Thymus (tissue), 11 donors: ENCODE measurements around the gene CDYL2. TPM values are rescaled to one million over a fixed set of nuclear protein-coding genes. Genes with fewer than 3 reads are reported as not detected.

Source experiments
- DNase-seq, 9 donors: peaks; one replicate each; pipeline ENCODE4 v3.0.0-alpha.2; 2013; ENCODE audit warnings: low spot score in 9 of 9, low read depth in 6 of 9, missing footprints in 1 of 9
- H3K27ac ChIP-seq, 2 donors: one replicate each; pipeline ENCODE4 v1.5.1; 2013; ENCODE audit warnings: control low read depth in 1 of 2, low read depth in 1 of 2, low read length in 1 of 2, mild to moderate bottlenecking in 1 of 2, moderate library complexity in 1 of 2
- H3K27me3 ChIP-seq, 2 donors: one replicate each; pipeline ENCODE4 v1.5.1; 2013; ENCODE audit warnings: low read length in 1 of 2; ENCODE audit not compliant: control insufficient read depth in 2 of 2, insufficient read depth in 1 of 2
- H3K36me3 ChIP-seq, 2 donors: one replicate each; pipeline ENCODE4 v1.5.1; 2013; ENCODE audit warnings: low read length in 1 of 2, mild to moderate bottlenecking in 1 of 2, moderate library complexity in 1 of 2; ENCODE audit not compliant: control insufficient read depth in 2 of 2, insufficient read depth in 2 of 2
- H3K4me1 ChIP-seq, 2 donors: one replicate each; pipeline ENCODE4 v1.5.1; 2013; ENCODE audit warnings: low read length in 2 of 2; ENCODE audit not compliant: control insufficient read depth in 2 of 2, insufficient read depth in 2 of 2
- H3K4me3 ChIP-seq, 2 donors: one replicate each; pipeline ENCODE4 v1.5.1; 2013; ENCODE audit warnings: low read length in 2 of 2, control low read depth in 1 of 2, mild to moderate bottlenecking in 1 of 2
- H3K9me3 ChIP-seq, 2 donors: one replicate each; pipeline ENCODE4 v1.5.1; 2013; ENCODE audit warnings: low read length in 1 of 2, mild to moderate bottlenecking in 1 of 2; ENCODE audit not compliant: control insufficient read depth in 2 of 2, insufficient read depth in 1 of 2
- WGBS: extraction: QIAGEN DNeasy Blood & Tissue Kit; methylation state at CpG from one replicate; pipeline ENCODE4 v1.1.7; 2013; 5-methylcytosine and 5-hydroxymethylcytosine counted together
- polyA plus RNA-seq: library from polyadenylated mRNA; stranded (reverse); fragments of 200-250 nt; gene quantifications from one replicate; pipeline ENCODE4 v1.2.3, GENCODE V29; 2013
- total RNA-seq: library from RNA; stranded (reverse); fragments of 120-200 nt; gene quantifications from one replicate; pipeline ENCODE4 v1.2.4, GENCODE V29; 2013
- donor health status: healthy.

The CDYL2 gene
- total and polyA plus RNA-seq, 2 donors, result 2.0 to 2.6 TPM

DNA sequence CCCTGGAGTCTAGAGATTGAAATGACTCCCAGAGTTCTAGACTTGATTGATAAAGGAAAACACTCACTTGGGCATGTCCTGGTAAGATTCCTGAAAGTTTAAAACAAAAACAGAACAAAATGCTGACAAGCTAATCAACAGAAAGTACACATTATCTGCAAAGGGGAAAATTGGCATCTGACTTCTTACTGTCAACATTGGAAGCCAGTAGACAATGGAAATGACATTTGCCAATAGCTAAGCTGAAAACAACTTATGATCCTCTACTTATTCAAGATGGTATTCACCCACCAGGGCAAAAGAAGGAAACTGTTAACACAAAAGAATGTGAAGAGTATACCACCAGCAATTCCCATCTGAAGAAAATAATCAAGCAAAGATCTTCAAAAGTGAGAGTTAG is 36.8 kb upstream of the CDYL2 start:
- no peaks in the 10 kb centered on the region for H3K9me3 ChIP-seq
- H3K27ac ChIP-seq, result no peak overlapping the region
- H3K36me3 ChIP-seq, result no peaks in the 10 kb centered on the region
- no peaks in the 10 kb centered on the region for H3K27me3 ChIP-seq
- H3K4me1 ChIP-seq, result no peaks in the 10 kb centered on the region
- no peak overlapping the region for H3K4me3 ChIP-seq
- no peak for DNase-seq

DNA sequence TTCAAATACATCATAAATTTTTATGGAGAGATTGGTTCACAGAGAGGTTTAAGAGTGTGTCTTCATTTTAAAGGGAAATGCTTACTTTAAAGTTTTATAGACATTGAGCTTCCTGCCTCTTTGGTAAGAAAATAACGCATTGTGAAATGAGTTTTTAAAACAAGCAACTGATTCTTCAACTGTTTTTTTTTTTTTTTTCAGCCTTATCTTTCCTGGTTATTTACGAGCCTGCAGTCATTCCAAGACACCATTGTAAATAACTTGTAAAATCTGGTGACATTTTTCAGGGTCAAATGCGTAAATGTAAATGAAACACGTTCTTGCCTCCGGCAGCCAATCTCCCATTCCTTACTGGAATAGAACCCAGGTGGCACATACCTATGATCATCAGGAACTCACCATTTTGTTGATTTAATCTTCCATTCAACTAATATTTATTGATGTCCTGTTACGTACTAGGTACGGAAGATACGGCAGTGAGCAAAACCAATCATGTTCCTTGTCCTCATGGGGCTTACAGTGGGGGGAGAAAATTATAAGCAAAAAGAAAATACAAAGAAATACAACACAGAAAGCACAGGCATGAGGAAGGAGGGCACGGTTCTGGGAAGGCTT is 33.2 kb upstream of the CDYL2 start:
- no peaks in the 10 kb centered on the region for H3K4me1 ChIP-seq
- no peaks in the 10 kb centered on the region for H3K9me3 ChIP-seq
- H3K36me3 ChIP-seq, result no peaks in the 10 kb centered on the region
- WGBS, result 90% methylated on average over 9 of the region's 9 CpGs
- no peak overlapping the region for H3K4me3 ChIP-seq
- no peak overlapping the region for H3K27ac ChIP-seq
- no peaks in the 10 kb centered on the region for H3K27me3 ChIP-seq
- DNase-seq, result no peak

DNA sequence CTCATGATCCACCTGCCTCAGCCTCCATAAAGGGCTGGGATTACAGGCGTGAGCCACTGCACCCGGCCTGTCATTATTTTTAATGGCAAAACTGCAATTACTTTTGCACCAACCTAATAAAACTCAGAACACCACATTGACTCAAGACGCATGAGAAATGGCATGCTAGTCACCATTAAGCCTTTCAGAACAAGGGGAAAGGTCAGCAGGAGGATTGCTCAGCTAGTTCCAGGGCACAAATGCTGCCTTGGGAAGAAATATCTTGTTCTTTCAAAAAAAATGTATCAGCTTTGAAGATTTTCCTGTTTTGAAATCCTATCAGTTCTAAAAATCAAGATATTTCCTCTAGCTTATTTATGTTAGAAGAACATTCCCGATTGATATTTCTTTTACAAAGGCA is 32.4 kb upstream of the CDYL2 start:
- DNase-seq, result no peak
- Histone ChIP-seq H3K4me3 (no peak overlapping the region), H3K27me3 (no peaks in the 10 kb centered on the region), H3K4me1 (no peaks in the 10 kb centered on the region), H3K9me3 (no peaks in the 10 kb centered on the region), H3K36me3 (no peaks in the 10 kb centered on the region), H3K27ac (no peak overlapping the region)
- WGBS, result 77% methylated on average over 4 of the region's 4 CpGs

DNA sequence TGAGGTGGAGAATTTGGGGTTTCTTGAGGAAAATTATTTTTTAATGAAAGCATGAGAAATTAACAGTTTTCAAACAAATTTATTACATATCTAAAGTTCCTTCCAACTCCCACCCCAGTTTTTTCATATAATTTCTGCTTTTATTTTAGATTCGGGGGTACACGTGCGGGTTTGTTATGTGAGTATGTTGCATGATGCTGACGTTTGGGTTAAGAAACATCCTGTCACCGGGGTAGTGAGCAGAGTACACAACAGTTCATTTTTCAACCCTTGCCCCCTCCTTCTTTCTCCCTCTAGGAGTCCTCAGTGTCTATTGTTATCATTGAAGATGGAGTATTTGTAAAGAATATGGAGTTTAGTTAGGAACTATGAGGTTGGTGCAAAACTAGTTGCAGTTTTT is 31.8 kb upstream of the CDYL2 start:
- DNase-seq, result no peak
- H3K27me3 ChIP-seq, result no peaks in the 10 kb centered on the region
- WGBS, result 90% methylated on average over 5 of the region's 5 CpGs
- H3K27ac ChIP-seq, result no peak overlapping the region
- no peaks in the 10 kb centered on the region for H3K9me3 ChIP-seq
- H3K4me3 ChIP-seq, result no peak overlapping the region
- H3K36me3 ChIP-seq, result no peaks in the 10 kb centered on the region
- no peaks in the 10 kb centered on the region for H3K4me1 ChIP-seq

DNA sequence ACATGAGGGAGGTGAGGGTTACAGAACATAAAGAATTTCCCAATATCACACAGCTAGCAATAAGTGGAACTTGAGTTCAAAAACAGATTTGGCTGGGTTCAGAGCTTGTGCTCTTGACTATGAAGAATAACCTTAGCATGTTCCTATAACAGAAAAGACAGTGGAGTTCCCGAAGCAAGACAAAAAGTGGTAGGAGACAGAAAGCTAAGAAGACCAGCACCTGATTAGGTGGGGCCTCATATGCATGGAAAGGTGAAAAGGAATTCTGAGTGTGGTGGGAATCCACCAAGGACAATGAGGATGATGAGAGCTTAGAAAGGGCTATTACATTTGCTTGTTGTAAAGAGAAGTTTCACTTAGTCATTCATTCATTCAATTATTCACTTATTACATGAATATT is 26.6 kb upstream of the CDYL2 start:
- Histone ChIP-seq H3K9me3 (no peaks in the 10 kb centered on the region), H3K36me3 (no peaks in the 10 kb centered on the region), H3K4me1 (no peaks in the 10 kb centered on the region), H3K27ac (no peak overlapping the region), H3K27me3 (no peaks in the 10 kb centered on the region), H3K4me3 (no peak overlapping the region)
- no peak for DNase-seq
- 96% methylated on average over 1 of the region's 1 CpG for WGBS

DNA sequence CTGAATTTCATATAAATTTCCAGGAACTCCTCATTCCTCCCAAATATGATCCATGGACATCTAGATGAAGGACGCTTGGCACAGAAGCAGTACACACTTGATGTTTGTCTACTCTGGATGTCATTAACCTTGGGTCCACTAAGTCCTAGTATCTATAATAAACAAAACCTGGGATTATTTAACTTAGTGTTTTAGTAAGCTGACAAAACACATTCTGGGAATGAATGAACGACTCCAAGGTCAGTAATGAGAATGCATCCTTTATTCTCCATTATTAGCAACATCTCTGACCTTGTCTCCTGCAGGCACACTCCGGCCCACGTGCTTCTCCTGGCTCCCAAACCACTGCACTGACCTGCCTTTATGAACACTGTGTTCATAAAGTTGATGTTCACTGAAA is 24.1 kb upstream of the CDYL2 start:
- Histone ChIP-seq H3K9me3 (no peaks in the 10 kb centered on the region), H3K27ac (no peak overlapping the region), H3K36me3 (no peaks in the 10 kb centered on the region), H3K4me3 (no peak overlapping the region), H3K27me3 (no peaks in the 10 kb centered on the region), H3K4me1 (no peaks in the 10 kb centered on the region)
- 94% methylated on average over 4 of the region's 4 CpGs for WGBS
- no peak for DNase-seq

DNA sequence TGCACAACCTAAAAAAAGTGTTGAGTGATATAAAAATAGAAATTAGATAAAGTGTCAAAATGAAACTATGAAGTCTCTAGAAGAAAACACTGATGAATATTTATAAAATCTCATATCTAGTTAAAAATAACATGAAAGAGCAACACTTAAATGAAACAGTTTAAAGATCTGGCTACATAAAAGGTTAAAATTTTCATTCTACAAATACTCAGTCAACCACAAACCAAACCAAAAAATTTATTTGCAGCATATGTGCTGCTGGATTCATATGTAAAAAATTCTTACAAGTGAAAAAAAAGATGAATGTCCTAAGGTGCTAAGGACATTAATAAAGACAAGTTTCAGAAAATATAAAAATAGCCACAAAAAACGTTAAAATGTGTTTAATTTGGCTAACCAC is 22.6 kb upstream of the CDYL2 start:
- no peak overlapping the region for H3K4me3 ChIP-seq
- no peaks in the 10 kb centered on the region for H3K9me3 ChIP-seq
- no peak for DNase-seq
- H3K27ac ChIP-seq, result no peak overlapping the region
- H3K36me3 ChIP-seq, result no peaks in the 10 kb centered on the region
- no peaks in the 10 kb centered on the region for H3K27me3 ChIP-seq
- 8% methylated on average over 1 of the region's 1 CpG for WGBS
- H3K4me1 ChIP-seq, result no peaks in the 10 kb centered on the region

DNA sequence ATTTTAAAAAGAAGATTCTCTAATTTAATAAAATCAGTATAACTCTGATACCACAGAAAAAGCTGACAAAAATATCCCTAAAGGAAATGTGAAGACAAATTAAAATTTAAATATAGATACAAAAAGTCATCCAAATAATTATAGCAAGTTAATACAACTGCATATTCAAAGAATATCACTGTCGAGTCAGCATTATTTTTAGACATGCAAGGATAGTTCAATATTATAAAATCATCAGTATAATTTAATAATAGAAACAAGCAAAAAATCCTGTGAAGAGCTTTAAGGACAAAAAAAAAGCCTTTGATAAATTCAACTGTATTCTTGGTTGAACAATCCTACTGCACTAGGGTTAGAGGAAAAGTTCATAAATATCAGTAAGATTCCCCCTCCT is 21.0 kb upstream of the CDYL2 start:
- no peaks in the 10 kb centered on the region for H3K27me3 ChIP-seq
- WGBS, result 99% methylated on average over 1 of the region's 1 CpG
- H3K4me3 ChIP-seq, result no peak overlapping the region

DNA sequence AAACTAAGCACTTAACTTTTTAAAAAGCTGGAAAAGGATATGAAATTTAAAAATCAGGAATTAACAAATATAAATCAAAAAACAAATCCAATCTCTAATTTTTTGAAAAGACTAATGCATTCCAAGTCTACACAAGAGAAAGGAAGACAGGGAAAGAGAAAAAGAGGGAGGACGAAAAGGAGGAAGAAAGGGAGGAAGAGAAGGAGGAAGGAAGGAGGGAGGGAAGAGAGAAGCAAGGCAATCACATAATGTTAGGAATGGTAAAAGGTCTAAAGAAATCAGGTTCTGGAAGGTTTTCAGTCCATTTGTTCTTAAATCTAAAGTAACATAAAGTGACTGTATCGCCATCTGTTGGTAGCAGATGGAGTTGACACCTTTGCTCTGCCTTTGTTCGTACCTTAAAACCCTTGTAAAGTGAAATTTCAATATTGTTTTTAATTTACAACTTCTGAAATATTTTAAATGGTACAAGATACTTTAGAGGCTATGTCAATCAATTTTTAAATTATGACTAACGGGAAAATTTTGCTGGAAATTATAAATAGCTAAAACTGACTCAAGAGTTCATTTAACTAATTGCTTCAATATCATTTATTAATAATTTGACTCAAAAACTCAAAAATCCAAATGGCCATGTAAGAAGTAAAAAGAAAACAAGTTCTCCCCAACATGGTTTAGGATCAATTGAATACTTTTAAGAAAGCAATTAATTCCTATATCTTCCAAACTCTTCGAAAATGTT is 20.4 kb upstream of the CDYL2 start:
- Histone ChIP-seq H3K27ac (no peak overlapping the region), H3K4me1 (no peaks in the 10 kb centered on the region), H3K36me3 (no peaks in the 10 kb centered on the region), H3K27me3 (no peaks in the 10 kb centered on the region), H3K9me3 (no peaks in the 10 kb centered on the region), H3K4me3 (no peak overlapping the region)
- peak in 8 of 9 donors; percentile 5 to 51 (median 29) for DNase-seq
- WGBS, result 34% methylated on average over 5 of the region's 5 CpGs

More for the DNA sequence above, 21.0 kb upstream of the CDYL2 start:
- no peak for DNase-seq
- Histone ChIP-seq H3K27ac (no peak overlapping the region), H3K36me3 (no peaks in the 10 kb centered on the region), H3K9me3 (no peaks in the 10 kb centered on the region), H3K4me1 (no peaks in the 10 kb centered on the region)
